Memory B cell (primary cell): ENCODE data around the gene MARCHF2.
A peak's percentile ranks its signal among the peaks of the same experiment; 100 is the strongest.

Experiments used
- ATAC-seq: fragments of 150-1000 bp; cut with Tn5 transposase; 2 replicates; pipeline ENCODE4 v1.10.0; 2021; ENCODE audit warnings: low read depth, mild to moderate bottlenecking, moderate library complexity
- DNase-seq, 2 donors: peaks; one replicate each; pipeline ENCODE4 v3.0.0; 2022; ENCODE audit warnings: low spot score in 2 of 2
- H3K27ac Mint-ChIP-seq: one replicate; pipeline ENCODE4 v1.8.0; 2022; ENCODE audit warnings: mild to moderate bottlenecking, moderate library complexity, mixed read lengths
- H3K27me3 Mint-ChIP-seq: one replicate; pipeline ENCODE4 v1.8.0; 2022; ENCODE audit warnings: mixed read lengths
- H3K36me3 Mint-ChIP-seq: one replicate; pipeline ENCODE4 v1.8.0; 2022; ENCODE audit warnings: mild to moderate bottlenecking, mixed read lengths
- H3K4me1 Mint-ChIP-seq: one replicate; pipeline ENCODE4 v1.8.0; 2022; ENCODE audit warnings: mixed read lengths
- H3K4me3 Mint-ChIP-seq: one replicate; pipeline ENCODE4 v1.8.0; 2022; ENCODE audit warnings: mild to moderate bottlenecking, moderate library complexity, mixed read lengths
- H3K9me3 Mint-ChIP-seq: one replicate; pipeline ENCODE4 v1.8.0; 2022; ENCODE audit warnings: mixed read lengths

MARCHF2 gene

GRCh38 chr19:8460516-8461298 lies 47.6 kb downstream of the MARCHF2 start:
- no peak overlapping the region for H3K4me3 Mint-ChIP-seq
- ATAC-seq: no peak
- peaks cover 36% of the 10 kb centered on the region for H3K4me1 Mint-ChIP-seq

GRCh38 chr19:8461376-8461775 lies 48.3 kb downstream of the MARCHF2 start:
- Mint-ChIP-seq H3K27ac (no peak overlapping the region), H3K4me1 (peaks cover 34% of the 10 kb centered on the region), H3K4me3 (no peak overlapping the region), H3K9me3 (no peaks in the 10 kb centered on the region), H3K36me3 (peaks cover 27% of the 10 kb centered on the region), H3K27me3 (no peaks in the 10 kb centered on the region)
- ATAC-seq (no peak), DNase-seq (no peak)

More at GRCh38 chr19:8460516-8461298, 47.6 kb downstream of the MARCHF2 start:
- DNase-seq: no peak
- Mint-ChIP-seq H3K9me3 (no peaks in the 10 kb centered on the region), H3K36me3 (peaks cover 26% of the 10 kb centered on the region), H3K27ac (peak overlapping the region; percentile 82), H3K27me3 (no peaks in the 10 kb centered on the region)

GRCh38 chr19:8461891-8462290 lies 48.8 kb downstream of the MARCHF2 start:
- Mint-ChIP-seq H3K9me3 (no peaks in the 10 kb centered on the region), H3K4me3 (no peak overlapping the region), H3K4me1 (peaks cover 29% of the 10 kb centered on the region), H3K27me3 (no peaks in the 10 kb centered on the region), H3K27ac (no peak overlapping the region), H3K36me3 (peaks cover 27% of the 10 kb centered on the region)
- ATAC-seq (no peak), DNase-seq (no peak)

GRCh38 chr19:8462571-8462970 lies 49.5 kb downstream of the MARCHF2 start:
- peaks cover 29% of the 10 kb centered on the region for H3K4me1 Mint-ChIP-seq
- H3K27me3 Mint-ChIP-seq: no peaks in the 10 kb centered on the region
- H3K36me3 Mint-ChIP-seq: peaks cover 33% of the 10 kb centered on the region
- H3K27ac Mint-ChIP-seq: no peak overlapping the region
- ATAC-seq (no peak), DNase-seq (no peak)
- no peaks in the 10 kb centered on the region for H3K9me3 Mint-ChIP-seq
- H3K4me3 Mint-ChIP-seq: no peak overlapping the region

- DNase-seq (no peak), ATAC-seq (no peak)
- H3K36me3 Mint-ChIP-seq: peaks cover 40% of the 10 kb centered on the region
- H3K27ac Mint-ChIP-seq: no peak overlapping the region
- H3K9me3 Mint-ChIP-seq: no peaks in the 10 kb centered on the region
- H3K27me3 Mint-ChIP-seq: no peaks in the 10 kb centered on the region
- H3K4me1 Mint-ChIP-seq: peaks cover 25% of the 10 kb centered on the region
- no peak overlapping the region for H3K4me3 Mint-ChIP-seq
These were observed 50.3 kb downstream of the MARCHF2 start for GRCh38 chr19:8463365-8463764.

GRCh38 chr19:8466018-8466417 lies 52.9 kb downstream of the MARCHF2 start:
- Mint-ChIP-seq H3K9me3 (no peaks in the 10 kb centered on the region), H3K36me3 (peaks cover 55% of the 10 kb centered on the region), H3K4me1 (peaks cover 15% of the 10 kb centered on the region), H3K4me3 (no peak overlapping the region), H3K27me3 (no peaks in the 10 kb centered on the region), H3K27ac (no peak overlapping the region)
- no peak for DNase-seq
- ATAC-seq: no peak

GRCh38 chr19:8468124-8468523 lies 55.0 kb downstream of the MARCHF2 start:
- Mint-ChIP-seq H3K27me3 (no peaks in the 10 kb centered on the region), H3K4me1 (peaks cover 5% of the 10 kb centered on the region), H3K36me3 (peaks cover 48% of the 10 kb centered on the region), H3K27ac (peak overlapping the region; percentile 67), H3K9me3 (no peaks in the 10 kb centered on the region), H3K4me3 (no peak overlapping the region)
- no peak for ATAC-seq
- no peak for DNase-seq

- no peak overlapping the region for H3K4me3 Mint-ChIP-seq
- H3K27ac Mint-ChIP-seq: peak overlapping the region; percentile 67
- H3K27me3 Mint-ChIP-seq: no peaks in the 10 kb centered on the region
- H3K36me3 Mint-ChIP-seq: peaks cover 47% of the 10 kb centered on the region
- ATAC-seq (no peak), DNase-seq (no peak)
- H3K9me3 Mint-ChIP-seq: no peaks in the 10 kb centered on the region
- H3K4me1 Mint-ChIP-seq: peaks cover 10% of the 10 kb centered on the region
These were observed 55.8 kb downstream of the MARCHF2 start for GRCh38 chr19:8468761-8469373.

- H3K36me3 Mint-ChIP-seq: peaks cover 43% of the 10 kb centered on the region
- no peaks in the 10 kb centered on the region for H3K27me3 Mint-ChIP-seq
- DNase-seq (no peak), ATAC-seq (no peak)
- no peak overlapping the region for H3K27ac Mint-ChIP-seq
- no peak overlapping the region for H3K4me3 Mint-ChIP-seq
- H3K4me1 Mint-ChIP-seq: peaks cover 16% of the 10 kb centered on the region
- no peaks in the 10 kb centered on the region for H3K9me3 Mint-ChIP-seq
These were observed 56.7 kb downstream of the MARCHF2 start for GRCh38 chr19:8469613-8470368.

GRCh38 chr19:8473648-8474476 lies 60.8 kb downstream of the MARCHF2 start:
- Mint-ChIP-seq H3K36me3 (peaks cover 27% of the 10 kb centered on the region), H3K4me3 (peak overlapping the region; percentile 64), H3K4me1 (peaks cover 27% of the 10 kb centered on the region), H3K27ac (peak overlapping the region; percentile 85), H3K9me3 (no peaks in the 10 kb centered on the region), H3K27me3 (no peaks in the 10 kb centered on the region)
- ATAC-seq (peak; percentile 87), DNase-seq (peak in 1 of 2 donors; percentile 28)

GRCh38 chr19:8475005-8475404 lies 61.9 kb downstream of the MARCHF2 start:
- Mint-ChIP-seq H3K9me3 (no peaks in the 10 kb centered on the region), H3K4me1 (peaks cover 27% of the 10 kb centered on the region), H3K27me3 (no peaks in the 10 kb centered on the region), H3K4me3 (no peak overlapping the region), H3K36me3 (peaks cover 20% of the 10 kb centered on the region), H3K27ac (peak overlapping the region; percentile 85)
- no peak for ATAC-seq
- no peak for DNase-seq

GRCh38 chr19:8476524-8476923 lies 63.4 kb downstream of the MARCHF2 start:
- Mint-ChIP-seq H3K4me1 (peaks cover 34% of the 10 kb centered on the region), H3K27ac (no peak overlapping the region), H3K9me3 (no peaks in the 10 kb centered on the region), H3K36me3 (peaks cover 21% of the 10 kb centered on the region), H3K4me3 (no peak overlapping the region), H3K27me3 (no peaks in the 10 kb centered on the region)
- DNase-seq (no peak), ATAC-seq (no peak)

GRCh38 chr19:8477889-8478288 lies 64.8 kb downstream of the MARCHF2 start:
- Mint-ChIP-seq H3K27ac (peak overlapping the region; percentile 36), H3K4me3 (no peak overlapping the region), H3K27me3 (no peaks in the 10 kb centered on the region), H3K9me3 (no peaks in the 10 kb centered on the region), H3K36me3 (peaks cover 30% of the 10 kb centered on the region), H3K4me1 (peaks cover 39% of the 10 kb centered on the region)
- DNase-seq (no peak), ATAC-seq (no peak)
